Upper lobe of right lung (tissue), 1 donor: ENCODE data around the gene LAMC1. TPM values are rescaled to one million over a fixed set of nuclear protein-coding genes. Genes with fewer than 3 reads are reported as not detected.

Source experiments
- ATAC-seq: fragments of 200-7000 bp; cut with Tn5 transposase; one replicate; pipeline ENCODE4 v1.9.1; 2020; ENCODE audit warnings: mild to moderate bottlenecking, moderate library complexity
- DNase-seq: peaks from one replicate; pipeline ENCODE4 v3.0.0-alpha.2; 2020
- H3K27ac ChIP-seq: fragments of 200-600 bp; one replicate; pipeline ENCODE4 v1.8.0; 2022
- H3K27me3 ChIP-seq: fragments of 200-600 bp; one replicate; pipeline ENCODE4 v1.8.0; 2022; ENCODE audit warnings: mild to moderate bottlenecking
- H3K36me3 ChIP-seq: fragments of 200-600 bp; one replicate; pipeline ENCODE4 v1.8.0; 2022
- H3K4me1 ChIP-seq: fragments of 200-600 bp; one replicate; pipeline ENCODE4 v1.8.0; 2022
- H3K4me3 ChIP-seq: fragments of 200-600 bp; one replicate; pipeline ENCODE4 v1.8.0; 2022; ENCODE audit warnings: mild to moderate bottlenecking
- H3K9me3 ChIP-seq: fragments of 200-600 bp; one replicate; pipeline ENCODE4 v1.8.0; 2022
- intact Hi-C: fragments of 100-400 bp; cut with DNase I; formaldehyde crosslinking; loops from one replicate; pipeline ENCODE4 v1.11.0; 2022
- total RNA-seq: library from RNA; stranded (reverse); fragmentation: NEBNext Ultra II Directional; extraction: Animal tissue kit (Norgen Biotek cat#: 25700); gene quantifications from one replicate; pipeline ENCODE4 v1.2.1, GENCODE V29; 2021
- TF ChIP-seq, protein P1 (sequence below): fragments of 200-600 bp; IDR thresholded peaks from one replicate; pipeline ENCODE4 v1.8.0; 2022; ENCODE audit warnings: antibody characterized with exemption
- donor health status: DM: no; HTN: yes; CAD: no; lungs with severe emphysema.

Gene LAMC1
- total RNA-seq, 1 donor from 2014 or later: 120 TPM

GRCh38 chr1:183044893-183045649 lies 21.9 kb downstream of the LAMC1 start:
- ATAC-seq (no peak), DNase-seq (no peak)
- H3K4me1 ChIP-seq: peaks cover 19% of the 10 kb centered on the region
- H3K27me3 ChIP-seq: no peaks in the 10 kb centered on the region
- H3K9me3 ChIP-seq: no peaks in the 10 kb centered on the region
- no peak overlapping the region for H3K4me3 ChIP-seq
- no peaks in the 10 kb centered on the region for H3K36me3 ChIP-seq
- H3K27ac ChIP-seq: no peak overlapping the region
- intact Hi-C loops: no loop called here
- TF ChIP-seq, protein P1, sequence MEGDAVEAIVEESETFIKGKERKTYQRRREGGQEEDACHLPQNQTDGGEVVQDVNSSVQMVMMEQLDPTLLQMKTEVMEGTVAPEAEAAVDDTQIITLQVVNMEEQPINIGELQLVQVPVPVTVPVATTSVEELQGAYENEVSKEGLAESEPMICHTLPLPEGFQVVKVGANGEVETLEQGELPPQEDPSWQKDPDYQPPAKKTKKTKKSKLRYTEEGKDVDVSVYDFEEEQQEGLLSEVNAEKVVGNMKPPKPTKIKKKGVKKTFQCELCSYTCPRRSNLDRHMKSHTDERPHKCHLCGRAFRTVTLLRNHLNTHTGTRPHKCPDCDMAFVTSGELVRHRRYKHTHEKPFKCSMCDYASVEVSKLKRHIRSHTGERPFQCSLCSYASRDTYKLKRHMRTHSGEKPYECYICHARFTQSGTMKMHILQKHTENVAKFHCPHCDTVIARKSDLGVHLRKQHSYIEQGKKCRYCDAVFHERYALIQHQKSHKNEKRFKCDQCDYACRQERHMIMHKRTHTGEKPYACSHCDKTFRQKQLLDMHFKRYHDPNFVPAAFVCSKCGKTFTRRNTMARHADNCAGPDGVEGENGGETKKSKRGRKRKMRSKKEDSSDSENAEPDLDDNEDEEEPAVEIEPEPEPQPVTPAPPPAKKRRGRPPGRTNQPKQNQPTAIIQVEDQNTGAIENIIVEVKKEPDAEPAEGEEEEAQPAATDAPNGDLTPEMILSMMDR: no peak

GRCh38 chr1:183048087-183049085 lies 25.2 kb downstream of the LAMC1 start:
- intact Hi-C loops: no loop called here
- no peak for ATAC-seq
- H3K4me1 ChIP-seq: peaks cover 26% of the 10 kb centered on the region

DNA sequence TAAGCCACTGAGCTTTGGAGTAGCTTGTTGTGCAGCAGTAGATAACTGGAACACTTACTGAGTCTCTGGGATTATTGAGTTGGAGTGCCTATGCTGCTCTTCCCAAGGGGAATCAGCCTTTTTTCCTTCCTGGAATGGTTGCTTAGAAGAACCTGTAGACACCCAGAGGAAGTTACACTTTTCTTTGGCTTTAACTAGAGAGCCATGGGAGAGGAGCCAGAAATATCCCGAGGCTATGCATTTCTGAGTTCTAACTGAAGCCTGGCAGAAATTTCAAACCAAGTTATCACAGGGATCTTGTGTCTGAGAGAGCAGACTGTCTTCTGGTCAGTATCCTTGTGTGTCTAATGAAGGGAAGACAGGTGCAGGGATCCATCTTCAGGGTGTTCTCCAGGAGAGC lies 28.3 kb downstream of the LAMC1 start:
- H3K27ac ChIP-seq: no peak overlapping the region
- no peaks in the 10 kb centered on the region for H3K9me3 ChIP-seq
- TF ChIP-seq, protein P1: no peak
- intact Hi-C loops: no loop called here
- DNase-seq (no peak), ATAC-seq (no peak)
- no peak overlapping the region for H3K4me3 ChIP-seq
- peaks cover 14% of the 10 kb centered on the region for H3K4me1 ChIP-seq
- H3K27me3 ChIP-seq: no peaks in the 10 kb centered on the region
- H3K36me3 ChIP-seq: no peaks in the 10 kb centered on the region

More at GRCh38 chr1:183048087-183049085, 25.2 kb downstream of the LAMC1 start:
- Histone ChIP-seq H3K4me3 (no peak overlapping the region), H3K36me3 (no peaks in the 10 kb centered on the region), H3K27ac (no peak overlapping the region), H3K9me3 (no peaks in the 10 kb centered on the region), H3K27me3 (no peaks in the 10 kb centered on the region)
- no peak for DNase-seq
- TF ChIP-seq, protein P1: no peak

GRCh38 chr1:183052861-183053260 lies 29.6 kb downstream of the LAMC1 start:
- H3K4me3 ChIP-seq: no peak overlapping the region
- intact Hi-C loops: no loop called here
- H3K36me3 ChIP-seq: no peaks in the 10 kb centered on the region

DNA sequence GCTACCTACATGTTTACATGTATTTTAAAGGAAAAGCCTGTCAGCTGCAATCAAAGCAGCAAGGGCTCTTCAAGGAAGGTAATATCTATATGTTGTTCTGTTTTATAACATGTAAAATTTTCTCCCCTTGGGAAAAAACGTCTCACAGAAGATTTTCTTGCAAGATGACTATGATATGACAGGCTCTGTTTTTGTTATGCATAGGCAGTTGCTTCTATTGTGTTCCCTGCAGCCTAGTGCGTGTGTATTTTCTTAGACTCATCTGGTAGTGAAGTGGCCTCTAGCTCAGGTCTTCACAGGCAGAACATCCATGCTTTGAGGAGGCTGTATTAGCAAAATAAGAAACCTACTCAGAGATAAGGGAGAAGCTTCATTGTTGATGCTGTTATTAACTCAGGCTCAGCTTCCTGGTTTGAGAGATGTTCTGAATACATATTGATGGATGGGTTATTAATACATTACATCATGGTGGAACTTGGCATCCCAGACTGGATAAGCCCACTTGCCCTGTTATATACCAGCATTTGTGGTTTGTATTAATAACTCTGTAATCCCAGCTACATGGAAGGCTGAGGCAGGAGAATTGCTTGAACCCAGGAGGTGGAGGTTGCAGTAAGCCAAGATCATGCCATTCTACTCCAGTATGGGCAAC lies 35.8 kb downstream of the LAMC1 start:
- no peaks in the 10 kb centered on the region for H3K27me3 ChIP-seq
- H3K27ac ChIP-seq: no peak overlapping the region
- peaks cover 8% of the 10 kb centered on the region for H3K4me1 ChIP-seq
- intact Hi-C loops: no loop called here
- DNase-seq (no peak), ATAC-seq (no peak)
- H3K4me3 ChIP-seq: no peak overlapping the region
- H3K9me3 ChIP-seq: no peaks in the 10 kb centered on the region
- TF ChIP-seq, protein P1: no peak
- no peaks in the 10 kb centered on the region for H3K36me3 ChIP-seq

More at GRCh38 chr1:183052861-183053260, 29.6 kb downstream of the LAMC1 start:
- DNase-seq: no peak
- H3K27ac ChIP-seq: no peak overlapping the region
- TF ChIP-seq, protein P1: no peak
- peaks cover 14% of the 10 kb centered on the region for H3K4me1 ChIP-seq
- no peak for ATAC-seq
- no peaks in the 10 kb centered on the region for H3K9me3 ChIP-seq
- no peaks in the 10 kb centered on the region for H3K27me3 ChIP-seq
